Suprapubic skin (tissue), 4 donors: Measurements from ENCODE around the gene DNTT. TPM values are rescaled to one million over a fixed set of nuclear protein-coding genes. Genes with fewer than 3 reads are reported as not detected.

Experiments
- DNase-seq, 2 donors: peaks; one replicate each; pipeline ENCODE4 v3.0.0-alpha.2; 2019; ENCODE audit warnings: low spot score in 2 of 2
- H3K27ac ChIP-seq: fragments of 200-600 bp; sonication (generic); one replicate; pipeline ENCODE4 v1.5.1; 2019
- H3K27me3 ChIP-seq: fragments of 200-600 bp; sonication (generic); one replicate; pipeline ENCODE4 v1.5.1; 2019
- H3K36me3 ChIP-seq: fragments of 200-600 bp; sonication (generic); one replicate; pipeline ENCODE4 v1.5.1; 2019
- H3K4me1 ChIP-seq: fragments of 200-600 bp; sonication (generic); one replicate; pipeline ENCODE4 v1.5.1; 2019
- H3K4me3 ChIP-seq: fragments of 200-600 bp; sonication (generic); one replicate; pipeline ENCODE4 v1.5.1; 2019; ENCODE audit warnings: mild to moderate bottlenecking
- H3K9me3 ChIP-seq: fragments of 200-600 bp; sonication (generic); one replicate; pipeline ENCODE4 v1.5.1; 2019
- EP300 ChIP-seq: sonication (generic); formaldehyde crosslinking; IDR thresholded peaks from one replicate; pipeline ENCODE4 v1.6.1; 2017; ENCODE audit warnings: antibody characterized with exemption
- POLR2A ChIP-seq, 2 donors: fragments of 450-650 bp; IDR thresholded peaks; one replicate each; pipeline ENCODE4 v1.6.1; 2017; ENCODE audit warnings: antibody characterized with exemption in 2 of 2, mild to moderate bottlenecking in 2 of 2, moderate library complexity in 2 of 2
- POLR2AphosphoS5 ChIP-seq, 3 donors: sonication (generic); formaldehyde crosslinking; IDR thresholded peaks; one replicate each; pipeline ENCODE4 v1.6.1; 2017; ENCODE audit warnings: antibody characterized with exemption in 3 of 3
- WGBS: methylation state at CpG from one replicate; pipeline ENCODE4 v1.1.5; 2018; 5-methylcytosine and 5-hydroxymethylcytosine counted together
- total RNA-seq, 4 donors: library from RNA; depleted of rRNA; stranded (reverse); fragments of >200 nt; gene quantifications; one replicate each; pipeline ENCODE4 v1.1.0, GENCODE V29; 2016
- TF ChIP-seq, protein P1 (sequence below), 2 donors: fragments of 200-600 bp in 1 of 2; fragments of 450-650 bp in 1 of 2; sonication (generic) in 1 of 2; IDR thresholded peaks; one replicate each; pipeline ENCODE4 v1.5.1; 2016 to 2019; ENCODE audit warnings: antibody characterized with exemption in 2 of 2, mild to moderate bottlenecking in 1 of 2, moderate library complexity in 1 of 2

The DNTT gene
- total RNA-seq, 4 donors from 2014 or later: not detected

DNA sequence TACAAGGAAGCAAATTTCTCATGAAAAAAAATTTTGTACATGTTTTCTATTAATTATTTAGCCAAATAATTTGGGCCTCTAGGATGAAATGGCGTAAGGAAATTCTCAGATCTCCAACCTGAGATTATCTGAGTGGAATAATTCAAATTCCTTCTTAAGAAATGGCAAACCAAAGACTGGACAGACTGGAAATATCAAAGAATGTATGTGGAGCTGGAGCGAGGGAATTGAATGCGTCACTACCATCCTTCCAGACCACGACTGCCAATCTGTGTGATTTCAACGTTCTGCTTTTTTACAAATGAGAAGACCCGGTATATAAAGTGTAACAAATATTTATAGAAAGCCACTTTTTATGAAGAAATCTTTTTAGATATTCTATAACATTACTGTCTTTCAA lies 20.5 kb upstream of the DNTT start:
- Histone ChIP-seq H3K27me3 (no peaks in the 10 kb centered on the region), H3K27ac (no peak overlapping the region), H3K36me3 (no peaks in the 10 kb centered on the region), H3K4me3 (no peak overlapping the region), H3K4me1 (peaks cover 10% of the 10 kb centered on the region), H3K9me3 (no peaks in the 10 kb centered on the region)
- WGBS: 85% methylated on average over 6 of the region's 6 CpGs
- no peak for TF ChIP-seq POLR2AphosphoS5 (IDR thresholded peaks at IDR 0.05)
- TF ChIP-seq EP300: no peak
- DNase-seq: no peak

DNA sequence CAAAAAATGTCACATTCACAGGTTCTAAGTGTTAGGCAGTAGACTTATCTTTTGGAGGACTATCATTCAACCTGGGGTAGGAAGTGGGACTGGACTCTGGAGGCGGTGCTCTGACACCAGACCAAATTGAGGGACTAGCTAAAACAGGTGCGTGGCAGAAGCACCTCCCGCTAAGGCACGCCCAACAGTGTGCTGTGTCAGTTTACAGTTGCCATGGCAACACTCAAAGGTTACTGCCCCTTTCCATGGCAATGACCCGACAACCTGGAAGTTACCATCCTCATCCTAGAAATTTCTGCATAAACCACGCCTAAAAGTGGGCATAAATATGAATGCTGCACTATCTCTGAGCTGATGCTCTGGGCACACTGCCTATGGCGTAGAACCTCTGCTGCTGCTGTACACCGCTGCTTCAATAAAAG lies 18.9 kb upstream of the DNTT start:
- Histone ChIP-seq H3K36me3 (no peaks in the 10 kb centered on the region), H3K27me3 (no peaks in the 10 kb centered on the region), H3K27ac (no peak overlapping the region), H3K4me1 (peaks cover 10% of the 10 kb centered on the region), H3K9me3 (no peaks in the 10 kb centered on the region), H3K4me3 (no peak overlapping the region)
- DNase-seq: no peak
- 79% methylated on average over 8 of the region's 8 CpGs for WGBS
- no peak for TF ChIP-seq EP300

DNA sequence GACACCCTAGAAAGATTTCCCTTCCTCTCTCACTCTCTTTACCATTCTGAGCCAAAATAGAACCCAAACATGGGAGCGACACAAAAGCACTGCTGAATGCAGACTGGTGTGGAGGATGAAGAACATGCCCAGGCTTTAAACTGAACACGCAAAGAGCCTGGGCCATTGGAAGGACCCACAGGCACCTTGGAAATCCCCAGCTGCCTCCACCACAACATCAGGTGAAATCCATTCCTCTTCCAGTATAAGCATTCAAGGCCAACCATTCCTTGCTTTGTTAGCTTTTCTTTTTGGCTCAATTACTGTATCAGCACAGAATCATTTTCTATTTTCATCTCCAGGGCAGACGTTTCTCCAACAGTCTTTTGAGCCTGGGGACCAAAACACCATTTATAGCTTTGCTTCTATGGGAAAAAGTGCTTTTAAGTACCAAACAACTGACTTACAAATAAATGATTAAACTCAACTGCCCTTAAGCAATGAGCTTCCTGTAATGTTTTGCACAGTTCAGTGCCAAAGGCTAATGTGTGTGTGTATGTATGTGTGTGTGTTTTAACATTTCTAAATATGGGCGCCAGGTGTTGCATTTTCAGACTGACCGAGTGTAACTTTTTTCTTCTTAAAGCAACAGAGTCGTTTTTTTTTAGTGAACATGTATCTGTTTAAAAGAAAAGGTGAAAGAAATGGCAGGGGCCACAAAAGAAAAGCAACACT lies 16.7 kb upstream of the DNTT start:
- H3K4me1 ChIP-seq: peaks cover 10% of the 10 kb centered on the region
- no peak for TF ChIP-seq POLR2AphosphoS5 (IDR thresholded peaks at IDR 0.05)
- TF ChIP-seq, protein P1, sequence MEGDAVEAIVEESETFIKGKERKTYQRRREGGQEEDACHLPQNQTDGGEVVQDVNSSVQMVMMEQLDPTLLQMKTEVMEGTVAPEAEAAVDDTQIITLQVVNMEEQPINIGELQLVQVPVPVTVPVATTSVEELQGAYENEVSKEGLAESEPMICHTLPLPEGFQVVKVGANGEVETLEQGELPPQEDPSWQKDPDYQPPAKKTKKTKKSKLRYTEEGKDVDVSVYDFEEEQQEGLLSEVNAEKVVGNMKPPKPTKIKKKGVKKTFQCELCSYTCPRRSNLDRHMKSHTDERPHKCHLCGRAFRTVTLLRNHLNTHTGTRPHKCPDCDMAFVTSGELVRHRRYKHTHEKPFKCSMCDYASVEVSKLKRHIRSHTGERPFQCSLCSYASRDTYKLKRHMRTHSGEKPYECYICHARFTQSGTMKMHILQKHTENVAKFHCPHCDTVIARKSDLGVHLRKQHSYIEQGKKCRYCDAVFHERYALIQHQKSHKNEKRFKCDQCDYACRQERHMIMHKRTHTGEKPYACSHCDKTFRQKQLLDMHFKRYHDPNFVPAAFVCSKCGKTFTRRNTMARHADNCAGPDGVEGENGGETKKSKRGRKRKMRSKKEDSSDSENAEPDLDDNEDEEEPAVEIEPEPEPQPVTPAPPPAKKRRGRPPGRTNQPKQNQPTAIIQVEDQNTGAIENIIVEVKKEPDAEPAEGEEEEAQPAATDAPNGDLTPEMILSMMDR (IDR thresholded peaks at IDR 0.05): no peak
- no peak for TF ChIP-seq EP300
- TF ChIP-seq POLR2A (IDR thresholded peaks at IDR 0.05): no peak
- no peaks in the 10 kb centered on the region for H3K9me3 ChIP-seq
- DNase-seq: no peak
- no peaks in the 10 kb centered on the region for H3K36me3 ChIP-seq
- no peaks in the 10 kb centered on the region for H3K27me3 ChIP-seq
- no peak overlapping the region for H3K27ac ChIP-seq
- 17% methylated on average over 6 of the region's 6 CpGs for WGBS
- H3K4me3 ChIP-seq: no peak overlapping the region

DNA sequence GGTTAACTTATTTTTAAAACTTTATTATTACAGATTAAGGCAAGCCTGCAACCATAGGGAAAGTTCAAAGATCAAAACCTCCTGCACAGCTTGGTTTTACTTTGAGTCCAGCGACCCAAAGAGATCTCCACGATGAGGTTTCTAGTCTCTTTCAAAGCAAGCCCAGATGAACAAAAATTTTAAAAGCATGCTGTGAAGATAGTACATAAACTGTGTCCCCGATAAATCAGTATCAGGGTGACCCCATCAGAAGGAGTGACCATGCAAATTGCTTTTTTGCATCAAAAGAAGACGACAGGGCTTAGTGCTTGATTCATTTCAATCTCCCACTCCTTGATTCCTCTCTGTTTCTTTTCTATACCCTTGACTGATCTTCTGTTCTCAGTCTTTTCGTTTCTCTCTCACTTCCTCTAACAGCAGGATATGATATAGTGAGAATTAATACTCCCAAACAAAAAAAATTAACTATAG lies 16.0 kb upstream of the DNTT start:
- no peaks in the 10 kb centered on the region for H3K9me3 ChIP-seq
- no peaks in the 10 kb centered on the region for H3K27me3 ChIP-seq
- peaks cover 10% of the 10 kb centered on the region for H3K4me1 ChIP-seq
- no peak for DNase-seq
- 42% methylated on average over 5 of the region's 5 CpGs for WGBS
- TF ChIP-seq, protein P1 (IDR thresholded peaks at IDR 0.05): no peak
- no peak for TF ChIP-seq EP300
- TF ChIP-seq POLR2A (IDR thresholded peaks at IDR 0.05): no peak
- TF ChIP-seq POLR2AphosphoS5 (IDR thresholded peaks at IDR 0.05): no peak
- H3K36me3 ChIP-seq: no peaks in the 10 kb centered on the region
- no peak overlapping the region for H3K4me3 ChIP-seq
- no peak overlapping the region for H3K27ac ChIP-seq

DNA sequence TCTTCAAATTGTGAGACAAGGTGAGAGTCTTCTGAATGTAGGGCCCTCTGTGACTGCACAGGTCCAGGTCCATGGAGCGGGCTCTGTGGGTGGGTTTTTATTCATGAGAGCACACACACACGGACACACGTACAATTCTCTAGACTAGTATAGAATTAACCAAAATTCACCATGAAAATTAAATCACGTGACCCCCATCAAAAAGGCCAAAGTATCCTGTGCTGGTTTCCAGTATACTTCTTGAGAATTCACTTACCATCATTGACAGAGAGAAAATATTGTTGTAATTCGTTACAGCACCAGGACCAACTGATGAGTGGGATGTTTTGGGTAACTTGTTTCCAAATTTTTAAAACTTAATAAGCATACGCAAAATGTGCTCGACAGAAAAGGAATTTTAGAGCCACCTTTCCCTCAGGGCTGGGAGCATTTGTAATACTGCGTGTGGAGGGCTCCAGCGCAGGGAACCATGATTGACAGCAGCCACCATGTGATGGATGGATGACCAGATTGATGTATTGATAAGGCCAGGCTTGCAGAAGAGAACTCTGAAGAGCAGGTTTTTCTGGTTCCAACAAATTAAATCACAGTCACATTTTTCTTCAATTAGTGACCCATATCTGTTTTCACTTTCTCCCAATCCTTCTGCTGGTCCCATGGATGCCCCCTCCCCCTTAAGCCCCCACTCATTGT lies 14.9 kb upstream of the DNTT start:
- Histone ChIP-seq H3K27ac (no peak overlapping the region), H3K27me3 (no peaks in the 10 kb centered on the region), H3K36me3 (no peaks in the 10 kb centered on the region), H3K4me3 (no peak overlapping the region), H3K9me3 (no peaks in the 10 kb centered on the region), H3K4me1 (peaks cover 14% of the 10 kb centered on the region)
- no peak for DNase-seq
- TF ChIP-seq EP300 (no peak), POLR2A (IDR thresholded peaks at IDR 0.05) (no peak), POLR2AphosphoS5 (IDR thresholded peaks at IDR 0.05) (no peak)
- TF ChIP-seq, protein P1 (IDR thresholded peaks at IDR 0.05): no peak
- 88% methylated on average over 9 of the region's 9 CpGs for WGBS

DNA sequence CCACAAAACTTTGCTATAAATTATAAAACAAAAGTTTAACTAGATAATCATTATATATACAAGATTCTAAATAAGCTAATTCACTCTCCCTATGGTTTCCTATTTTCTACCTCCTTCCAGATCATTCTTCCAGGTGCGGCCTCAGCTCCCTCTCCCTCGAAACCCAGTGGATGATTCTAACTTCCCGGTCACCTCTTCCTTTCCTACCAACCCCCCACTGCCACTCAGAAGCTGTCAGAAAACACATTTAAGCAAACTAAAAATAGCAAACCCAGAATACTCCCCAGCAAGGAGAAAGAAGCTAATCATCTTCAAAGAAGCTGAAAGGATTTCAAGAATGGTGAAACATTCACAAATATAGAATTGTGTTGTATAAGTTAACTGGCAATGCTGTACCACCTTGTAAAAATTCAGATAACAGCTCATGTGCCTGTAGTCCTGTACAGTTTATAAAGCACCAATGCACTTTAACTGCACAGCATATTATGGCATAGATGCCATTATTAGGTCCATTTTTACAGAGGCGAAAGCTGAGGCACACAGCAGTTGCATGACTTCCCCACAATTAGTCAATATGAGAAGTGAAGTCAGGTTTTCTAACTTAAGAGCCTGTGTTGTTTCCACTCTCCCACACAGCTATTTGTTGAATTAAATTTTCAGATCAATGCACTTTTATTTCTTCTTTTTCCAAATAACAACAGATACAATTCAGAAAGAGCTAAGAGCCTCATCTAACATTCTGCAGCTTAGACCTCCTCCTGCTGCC lies 13.7 kb upstream of the DNTT start:
- DNase-seq: no peak
- H3K27ac ChIP-seq: no peak overlapping the region
- no peak for TF ChIP-seq POLR2A (IDR thresholded peaks at IDR 0.05)
- TF ChIP-seq POLR2AphosphoS5 (IDR thresholded peaks at IDR 0.05): no peak
- no peak for TF ChIP-seq EP300
- TF ChIP-seq, protein P1 (IDR thresholded peaks at IDR 0.05): no peak
- WGBS: 85% methylated on average over 4 of the region's 4 CpGs
- H3K4me1 ChIP-seq: peaks cover 14% of the 10 kb centered on the region
- no peaks in the 10 kb centered on the region for H3K36me3 ChIP-seq
- no peak overlapping the region for H3K4me3 ChIP-seq
- H3K9me3 ChIP-seq: no peaks in the 10 kb centered on the region
- peaks cover 6% of the 10 kb centered on the region for H3K27me3 ChIP-seq
